GM20000 (cell line): ENCODE results near the gene GMPR2.

ENCODE experiments used
- DNase-seq: peaks from one replicate; pipeline ENCODE4 v3.0.0; 2012; ENCODE audit warnings: low spot score
- TF ChIP-seq, protein P1 (sequence below): IDR thresholded peaks from 2 replicates; pipeline ENCODE4 v1.5.1; 2012; ENCODE audit warnings: mild to moderate bottlenecking, control low read depth; ENCODE audit errors: extremely low read depth, missing control alignments

The GMPR2 gene

GRCh38 chr14:24232645-24233537 lies at the start of gene GMPR2:
Gene GMPR2 (plus strand): TSS chr14:24232929. CDS start chr14:24233254, 325 bp downstream.
- TF ChIP-seq, protein P1, sequence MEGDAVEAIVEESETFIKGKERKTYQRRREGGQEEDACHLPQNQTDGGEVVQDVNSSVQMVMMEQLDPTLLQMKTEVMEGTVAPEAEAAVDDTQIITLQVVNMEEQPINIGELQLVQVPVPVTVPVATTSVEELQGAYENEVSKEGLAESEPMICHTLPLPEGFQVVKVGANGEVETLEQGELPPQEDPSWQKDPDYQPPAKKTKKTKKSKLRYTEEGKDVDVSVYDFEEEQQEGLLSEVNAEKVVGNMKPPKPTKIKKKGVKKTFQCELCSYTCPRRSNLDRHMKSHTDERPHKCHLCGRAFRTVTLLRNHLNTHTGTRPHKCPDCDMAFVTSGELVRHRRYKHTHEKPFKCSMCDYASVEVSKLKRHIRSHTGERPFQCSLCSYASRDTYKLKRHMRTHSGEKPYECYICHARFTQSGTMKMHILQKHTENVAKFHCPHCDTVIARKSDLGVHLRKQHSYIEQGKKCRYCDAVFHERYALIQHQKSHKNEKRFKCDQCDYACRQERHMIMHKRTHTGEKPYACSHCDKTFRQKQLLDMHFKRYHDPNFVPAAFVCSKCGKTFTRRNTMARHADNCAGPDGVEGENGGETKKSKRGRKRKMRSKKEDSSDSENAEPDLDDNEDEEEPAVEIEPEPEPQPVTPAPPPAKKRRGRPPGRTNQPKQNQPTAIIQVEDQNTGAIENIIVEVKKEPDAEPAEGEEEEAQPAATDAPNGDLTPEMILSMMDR, result no peak
- peak; percentile 67 for DNase-seq

DNA sequence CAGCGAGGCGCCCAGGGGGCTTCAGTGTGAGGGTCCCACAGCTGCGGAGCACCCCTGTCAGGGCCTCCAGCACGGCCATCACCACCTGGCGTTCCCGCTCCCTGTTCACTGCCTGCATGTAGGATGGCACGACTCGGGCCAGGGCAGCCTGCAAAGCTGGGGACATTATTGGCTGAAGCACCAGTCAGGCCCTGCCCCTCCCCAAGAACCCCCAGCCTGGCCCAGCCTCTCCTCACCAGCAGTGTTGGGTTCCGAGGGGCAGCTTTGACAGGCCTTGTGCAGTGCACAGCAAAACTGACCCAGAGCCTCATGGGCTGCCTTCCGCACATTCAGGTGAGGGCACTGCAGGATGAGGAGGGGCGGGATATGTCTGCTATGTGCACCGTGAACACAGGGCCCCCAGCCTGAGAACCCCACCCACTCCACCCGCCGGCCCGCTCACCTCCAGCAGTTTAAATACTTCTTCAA lies 49.7 kb upstream of the GMPR2 start:
- no peak for DNase-seq
- TF ChIP-seq, protein P1, result no peak

DNA sequence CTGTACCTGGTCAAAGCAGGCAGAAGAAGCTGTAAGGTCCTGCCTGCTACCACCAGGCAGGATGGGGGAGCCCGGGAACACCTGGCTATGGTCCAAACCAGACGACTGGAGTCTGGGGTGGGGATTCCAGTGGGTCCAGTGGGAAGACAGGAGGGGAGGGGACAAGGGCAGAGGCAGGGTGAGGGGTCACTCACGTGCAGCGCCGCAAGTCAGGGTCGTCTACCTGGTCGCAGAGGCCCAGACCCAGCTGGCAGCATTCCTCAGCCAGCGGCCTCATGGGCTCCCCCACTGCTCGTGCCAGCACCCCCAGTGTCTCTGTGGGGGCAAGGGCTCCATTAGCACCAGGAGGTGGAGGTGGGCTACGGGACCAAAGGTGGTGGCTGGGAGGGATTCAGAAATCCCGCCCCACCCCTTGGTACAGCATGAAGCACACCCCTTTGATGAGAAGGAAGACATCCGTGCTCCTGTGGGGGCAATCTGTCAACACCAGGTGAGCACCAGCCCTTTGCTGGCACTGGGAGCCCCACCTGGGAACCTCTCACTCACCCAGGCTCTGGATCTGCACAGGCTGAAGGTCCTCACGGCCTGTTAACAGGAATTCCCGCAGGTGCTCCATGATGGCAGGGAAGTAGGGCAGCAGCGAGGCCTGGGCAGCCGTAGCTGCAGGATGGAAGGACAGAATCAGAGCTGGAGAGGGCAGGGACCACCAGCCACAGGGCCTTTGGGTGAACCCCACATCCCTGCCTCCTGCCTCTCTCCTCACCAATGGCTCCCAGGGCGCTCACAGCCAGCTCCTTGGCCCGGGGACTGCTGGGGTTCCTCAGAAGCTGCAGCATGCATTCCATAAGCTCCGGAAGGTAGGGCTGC lies 48.4 kb upstream of the GMPR2 start:
- TF ChIP-seq, protein P1, result no peak
- no peak for DNase-seq

DNA sequence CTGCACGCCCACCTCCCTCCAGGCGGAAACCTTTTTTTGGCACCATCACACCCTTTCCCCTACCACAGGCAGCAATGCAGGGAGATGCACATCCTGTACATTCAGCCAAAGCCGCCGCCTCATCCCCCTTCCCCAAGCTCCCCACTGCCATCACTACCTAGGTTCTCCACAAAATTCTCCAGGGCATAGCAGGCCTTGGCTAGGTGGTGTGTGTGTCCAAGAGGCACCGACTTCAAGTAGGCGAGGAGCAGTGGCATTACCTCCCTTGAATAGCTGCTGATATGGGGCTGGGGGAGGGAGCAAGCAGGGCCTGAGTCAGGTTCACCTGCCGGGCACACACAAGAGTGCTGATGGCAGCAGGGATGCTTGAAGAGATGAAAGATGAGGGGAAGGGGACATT lies 47.7 kb upstream of the GMPR2 start:
- TF ChIP-seq, protein P1, result no peak

GRCh38 chr14:24185741-24186140 lies 47.0 kb upstream of the GMPR2 start:
- no peak for DNase-seq
- TF ChIP-seq, protein P1, result no peak

More for the DNA sequence above, 47.7 kb upstream of the GMPR2 start:
- DNase-seq, result no peak

- no peak for DNase-seq
- TF ChIP-seq, protein P1, result no peak
These were observed 45.7 kb upstream of the GMPR2 start for GRCh38 chr14:24186831-24187538.

DNA sequence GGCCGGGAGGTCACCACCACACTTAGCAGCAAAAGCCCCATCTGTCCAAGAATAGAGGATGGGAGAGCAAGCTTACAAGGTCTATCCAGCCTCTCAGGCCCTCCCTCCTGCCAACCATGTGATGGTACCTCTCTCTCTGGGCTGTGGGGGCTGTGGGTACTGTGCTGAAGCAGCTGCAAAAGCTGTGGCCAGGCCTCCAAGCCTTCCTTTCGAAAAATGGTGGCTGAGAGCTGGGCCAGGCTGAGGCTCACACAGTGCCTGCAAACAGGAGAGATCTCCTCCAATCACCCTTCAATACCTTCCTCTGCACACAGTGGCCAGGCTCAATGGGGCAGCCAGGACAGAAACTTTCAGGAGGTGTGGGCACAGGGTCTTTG lies 45.2 kb upstream of the GMPR2 start:
- no peak for DNase-seq
- TF ChIP-seq, protein P1, result no peak
